Type B pancreatic cell (in vitro differentiated cells): ENCODE results near the gene PPP2R1B. TPM values are rescaled to one million over a fixed set of nuclear protein-coding genes. Genes with fewer than 3 reads are reported as not detected.

Source experiments
- DNase-seq: peaks from one replicate; pipeline ENCODE4 v3.0.0; 2021; ENCODE audit warnings: mixed read lengths; ENCODE audit not compliant: unreplicated experiment; ENCODE audit errors: extremely low spot score
- H3K27ac Mint-ChIP-seq: 2 replicates; pipeline ENCODE4 v1.8.0; 2021; ENCODE audit warnings: mild to moderate bottlenecking, mixed read lengths
- H3K27me3 Mint-ChIP-seq: 2 replicates; pipeline ENCODE4 v1.8.0; 2021; ENCODE audit warnings: mixed read lengths
- H3K36me3 Mint-ChIP-seq: 2 replicates; pipeline ENCODE4 v1.8.0; 2021; ENCODE audit warnings: mixed read lengths
- H3K4me1 Mint-ChIP-seq: one replicate; pipeline ENCODE4 v1.8.0; 2021; ENCODE audit warnings: mixed read lengths; ENCODE audit not compliant: unreplicated experiment
- H3K4me3 Mint-ChIP-seq: 2 replicates; pipeline ENCODE4 v1.8.0; 2021; ENCODE audit warnings: mild to moderate bottlenecking, mixed read lengths
- H3K9me3 Mint-ChIP-seq: 2 replicates; pipeline ENCODE4 v1.8.0; 2021; ENCODE audit warnings: mixed read lengths
- CTCF ChIP-seq: fragments of 200-600 bp; sonication (generic); conservative IDR thresholded peaks from 2 replicates; pipeline ENCODE4 v1.5.0; 2021; ENCODE audit warnings: antibody characterized with exemption, mild to moderate bottlenecking
- total RNA-seq: library from RNA; stranded (reverse); gene quantifications from 2 replicates; pipeline ENCODE4 v1.2.1, GENCODE V29; 2021; ENCODE audit warnings: low replicate concordance

PPP2R1B gene
- total RNA-seq, 1 donor from 2014 or later: 52.3 TPM

- DNase-seq: no peak
- no peak for TF ChIP-seq CTCF
- no peak overlapping the region for H3K4me3 Mint-ChIP-seq
- H3K36me3 Mint-ChIP-seq: peaks cover 14% of the 10 kb centered on the region
- no peaks in the 10 kb centered on the region for H3K9me3 Mint-ChIP-seq
- no peaks in the 10 kb centered on the region for H3K27me3 Mint-ChIP-seq
- no peak overlapping the region for H3K27ac Mint-ChIP-seq
- H3K4me1 Mint-ChIP-seq: peaks cover 32% of the 10 kb centered on the region
These were observed 38.8 kb downstream of the PPP2R1B start for GRCh38 chr11:111727431-111727830.

DNA sequence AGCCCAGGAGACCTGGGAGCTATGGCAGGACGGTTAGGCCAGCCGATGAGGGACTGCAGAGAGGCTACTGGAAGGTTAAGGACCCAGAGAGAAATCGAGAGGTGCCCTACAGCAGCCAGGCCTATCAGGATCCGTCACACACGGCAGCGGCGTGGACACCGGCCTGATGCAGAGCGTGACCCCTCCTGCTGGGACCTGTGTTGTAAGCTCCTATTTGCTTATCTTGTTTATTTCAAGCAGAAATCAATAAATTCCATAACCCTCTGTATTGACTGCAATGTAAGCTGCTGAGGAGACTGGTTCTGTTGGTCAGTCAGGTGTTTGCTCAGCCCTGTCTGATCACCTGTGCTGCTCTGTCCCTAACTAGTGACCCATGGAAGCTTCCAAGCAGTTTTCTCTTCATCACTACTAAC lies 39.9 kb downstream of the PPP2R1B start:
- no peak for TF ChIP-seq CTCF
- Mint-ChIP-seq H3K36me3 (peaks cover 22% of the 10 kb centered on the region), H3K27ac (peak overlapping the region; percentile 37), H3K4me1 (peaks cover 26% of the 10 kb centered on the region), H3K9me3 (no peaks in the 10 kb centered on the region), H3K27me3 (no peaks in the 10 kb centered on the region), H3K4me3 (no peak overlapping the region)
- DNase-seq: no peak

GRCh38 chr11:111725621-111726020 lies 40.6 kb downstream of the PPP2R1B start:
- no peaks in the 10 kb centered on the region for H3K27me3 Mint-ChIP-seq
- DNase-seq: no peak
- peaks cover 19% of the 10 kb centered on the region for H3K4me1 Mint-ChIP-seq
- H3K36me3 Mint-ChIP-seq: peaks cover 28% of the 10 kb centered on the region
- no peak for TF ChIP-seq CTCF
- no peak overlapping the region for H3K27ac Mint-ChIP-seq
- H3K4me3 Mint-ChIP-seq: no peak overlapping the region
- no peaks in the 10 kb centered on the region for H3K9me3 Mint-ChIP-seq

GRCh38 chr11:111724615-111725129 lies 41.5 kb downstream of the PPP2R1B start:
- TF ChIP-seq CTCF: no peak
- H3K4me1 Mint-ChIP-seq: peaks cover 9% of the 10 kb centered on the region
- H3K36me3 Mint-ChIP-seq: peaks cover 28% of the 10 kb centered on the region

DNA sequence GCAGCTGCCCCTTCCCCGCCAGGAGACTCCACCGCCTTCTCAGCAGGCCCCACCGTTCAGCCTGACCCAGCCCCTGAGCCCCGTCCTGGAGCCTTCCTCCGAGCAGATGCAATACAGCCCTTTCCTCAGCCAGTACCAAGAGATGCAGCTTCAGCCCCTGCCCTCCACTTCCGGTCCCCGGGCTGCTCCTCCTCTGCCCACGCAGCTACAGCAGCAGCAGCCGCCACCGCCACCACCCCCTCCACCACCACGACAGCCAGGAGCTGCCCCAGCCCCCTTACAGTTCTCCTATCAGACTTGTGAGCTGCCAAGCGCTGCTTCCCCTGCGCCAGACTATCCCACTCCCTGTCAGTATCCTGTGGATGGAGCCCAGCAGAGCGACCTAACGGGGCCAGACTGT lies 42.6 kb downstream of the PPP2R1B start:
- Mint-ChIP-seq H3K36me3 (peaks cover 33% of the 10 kb centered on the region), H3K27ac (no peak overlapping the region), H3K4me1 (peaks cover 5% of the 10 kb centered on the region), H3K4me3 (no peak overlapping the region), H3K9me3 (no peaks in the 10 kb centered on the region), H3K27me3 (no peaks in the 10 kb centered on the region)
- no peak for TF ChIP-seq CTCF
- no peak for DNase-seq

More at GRCh38 chr11:111724615-111725129, 41.5 kb downstream of the PPP2R1B start:
- H3K9me3 Mint-ChIP-seq: no peaks in the 10 kb centered on the region
- H3K4me3 Mint-ChIP-seq: no peak overlapping the region
- no peaks in the 10 kb centered on the region for H3K27me3 Mint-ChIP-seq
- no peak overlapping the region for H3K27ac Mint-ChIP-seq
- no peak for DNase-seq

DNA sequence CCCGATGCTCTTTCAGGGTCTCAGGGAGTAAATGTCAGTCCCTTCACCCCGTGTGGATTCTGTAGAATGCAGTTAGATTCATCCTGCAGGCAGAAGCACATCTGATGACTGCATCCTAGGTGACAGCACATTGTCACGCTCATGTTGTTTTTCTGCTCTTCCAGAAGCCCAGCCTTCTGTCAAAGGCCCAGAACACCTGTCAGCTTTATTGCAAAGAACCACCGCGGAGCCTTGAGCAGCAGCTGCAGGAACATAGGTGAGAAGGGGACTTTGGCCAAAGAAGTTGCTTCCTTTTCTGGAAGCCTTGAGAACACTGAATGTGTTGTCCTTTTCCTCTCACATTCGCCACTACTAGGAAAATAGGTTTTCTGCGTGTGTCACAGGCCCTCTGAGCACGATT lies 43.7 kb downstream of the PPP2R1B start:
- peaks cover 44% of the 10 kb centered on the region for H3K36me3 Mint-ChIP-seq
- no peaks in the 10 kb centered on the region for H3K9me3 Mint-ChIP-seq
- peaks cover 16% of the 10 kb centered on the region for H3K4me1 Mint-ChIP-seq

More for the DNA sequence above, 43.7 kb downstream of the PPP2R1B start:
- Mint-ChIP-seq H3K4me3 (no peak overlapping the region), H3K27me3 (no peaks in the 10 kb centered on the region), H3K27ac (no peak overlapping the region)
- TF ChIP-seq CTCF: no peak
- DNase-seq: no peak
